Activated naive CD4-positive, alpha-beta T cell treated with anti-CD3 and anti-CD28 coated beads, Interleukin-2, amount 50 U/mL, for 72 hours (primary cell): ENCODE measurements around the gene MAP3K14. TPM values are rescaled to one million over a fixed set of nuclear protein-coding genes. Genes with fewer than 3 reads are reported as not detected.

ENCODE experiments used
- ATAC-seq, 2 donors: fragments of 150-1000 bp; cut with Tn5 transposase; 2 replicates each; pipeline ENCODE4 v1.10.0; 2021; ENCODE audit warnings: mild to moderate bottlenecking in 2 of 2, moderate library complexity in 2 of 2
- DNase-seq, 2 donors: peaks; one replicate each; pipeline ENCODE4 v3.0.0; 2021 to 2022; ENCODE audit warnings: low spot score in 2 of 2
- H3K27ac Mint-ChIP-seq, 2 donors: one replicate each; pipeline ENCODE4 v1.8.0; 2022; ENCODE audit warnings: mild to moderate bottlenecking in 2 of 2, mixed read lengths in 2 of 2
- H3K36me3 Mint-ChIP-seq, 2 donors: one replicate each; pipeline ENCODE4 v1.8.0; 2022; ENCODE audit warnings: mixed read lengths in 2 of 2
- H3K9me3 Mint-ChIP-seq, 2 donors: one replicate each; pipeline ENCODE4 v1.8.0; 2022; ENCODE audit warnings: mixed read lengths in 2 of 2
- total RNA-seq, 2 donors: library from RNA; stranded (reverse); gene quantifications; one replicate each; pipeline ENCODE4 v1.2.3, GENCODE V29; 2022

Gene MAP3K14
- total RNA-seq, 2 donors from 2014 or later: 38.4 to 54.4 TPM

- Mint-ChIP-seq H3K36me3 (no peaks in the 10 kb centered on the region), H3K9me3 (no peaks in the 10 kb centered on the region), H3K27ac (no peak overlapping the region)
- no peak for ATAC-seq
- peak in 1 of 2 donors; percentile 7 for DNase-seq
Observed at GRCh38 chr17:45342871-45343526, 26.2 kb upstream of the MAP3K14 start.

GRCh38 chr17:45342306-45342705 is 25.5 kb upstream of the MAP3K14 start:
- no peak for ATAC-seq
- no peak overlapping the region for H3K27ac Mint-ChIP-seq

GRCh38 chr17:45341533-45342158 is 24.8 kb upstream of the MAP3K14 start:
- Mint-ChIP-seq H3K27ac (peak overlapping the region in 1 of 2 donors; percentile 26), H3K36me3 (no peaks in the 10 kb centered on the region), H3K9me3 (no peaks in the 10 kb centered on the region)
- peak in 1 of 2 donors; percentile 38 for DNase-seq
- ATAC-seq: no peak

More at GRCh38 chr17:45342306-45342705, 25.5 kb upstream of the MAP3K14 start:
- DNase-seq: peak in 1 of 2 donors; percentile 20
- Mint-ChIP-seq H3K9me3 (no peaks in the 10 kb centered on the region), H3K36me3 (no peaks in the 10 kb centered on the region)

- no peak overlapping the region for H3K27ac Mint-ChIP-seq
- DNase-seq: peak in 1 of 2 donors; percentile 23
- no peaks in the 10 kb centered on the region for H3K9me3 Mint-ChIP-seq
- no peaks in the 10 kb centered on the region for H3K36me3 Mint-ChIP-seq
- ATAC-seq: no peak
Observed at GRCh38 chr17:45339646-45340605, 23.1 kb upstream of the MAP3K14 start.

GRCh38 chr17:45338996-45339535 is 22.2 kb upstream of the MAP3K14 start:
- Mint-ChIP-seq H3K36me3 (no peaks in the 10 kb centered on the region), H3K9me3 (no peaks in the 10 kb centered on the region), H3K27ac (no peak overlapping the region)
- ATAC-seq (no peak), DNase-seq (peak in 1 of 2 donors; percentile 28)

- H3K27ac Mint-ChIP-seq: no peak overlapping the region
- no peak for ATAC-seq
Observed at GRCh38 chr17:45338023-45338781, 21.4 kb upstream of the MAP3K14 start.

GRCh38 chr17:45336390-45337182 is 19.8 kb upstream of the MAP3K14 start:
- DNase-seq: peak in 1 of 2 donors; percentile 28
- no peaks in the 10 kb centered on the region for H3K9me3 Mint-ChIP-seq
- ATAC-seq: no peak
- H3K36me3 Mint-ChIP-seq: no peaks in the 10 kb centered on the region
- H3K27ac Mint-ChIP-seq: no peak overlapping the region

More at GRCh38 chr17:45338023-45338781, 21.4 kb upstream of the MAP3K14 start:
- Mint-ChIP-seq H3K36me3 (no peaks in the 10 kb centered on the region), H3K9me3 (no peaks in the 10 kb centered on the region)
- peak in 1 of 2 donors; percentile 52 for DNase-seq

- DNase-seq (peak in 1 of 2 donors; percentile 4), ATAC-seq (no peak)
- Mint-ChIP-seq H3K36me3 (no peaks in the 10 kb centered on the region), H3K9me3 (no peaks in the 10 kb centered on the region), H3K27ac (no peak overlapping the region)
Observed at GRCh38 chr17:45335721-45336120, 18.9 kb upstream of the MAP3K14 start.

- ATAC-seq: no peak
Observed at GRCh38 chr17:45334701-45335677, 18.2 kb upstream of the MAP3K14 start.

GRCh38 chr17:45334231-45334630 is 17.4 kb upstream of the MAP3K14 start:
- Mint-ChIP-seq H3K27ac (no peak overlapping the region), H3K9me3 (no peaks in the 10 kb centered on the region), H3K36me3 (no peaks in the 10 kb centered on the region)
- peak in 1 of 2 donors; percentile 6 for DNase-seq
- ATAC-seq: no peak

More at GRCh38 chr17:45334701-45335677, 18.2 kb upstream of the MAP3K14 start:
- Mint-ChIP-seq H3K9me3 (no peaks in the 10 kb centered on the region), H3K27ac (no peak overlapping the region), H3K36me3 (no peaks in the 10 kb centered on the region)
- DNase-seq: peak in 1 of 2 donors; percentile 21

- H3K9me3 Mint-ChIP-seq: no peaks in the 10 kb centered on the region
- ATAC-seq (no peak), DNase-seq (no peak)
- H3K27ac Mint-ChIP-seq: no peak overlapping the region
- no peaks in the 10 kb centered on the region for H3K36me3 Mint-ChIP-seq
Observed at GRCh38 chr17:45333702-45334092, 16.9 kb upstream of the MAP3K14 start.

GRCh38 chr17:45332989-45333701 is 16.3 kb upstream of the MAP3K14 start:
- Mint-ChIP-seq H3K27ac (no peak overlapping the region), H3K36me3 (no peaks in the 10 kb centered on the region), H3K9me3 (no peaks in the 10 kb centered on the region)
- DNase-seq: peak in 1 of 2 donors; percentile 30
- ATAC-seq: peak in 1 of 2 donors; percentile 33

- no peaks in the 10 kb centered on the region for H3K9me3 Mint-ChIP-seq
- no peak for ATAC-seq
- DNase-seq: peak in 1 of 2 donors; percentile 3
- no peak overlapping the region for H3K27ac Mint-ChIP-seq
- H3K36me3 Mint-ChIP-seq: no peaks in the 10 kb centered on the region
Observed at GRCh38 chr17:45332505-45332904, 15.7 kb upstream of the MAP3K14 start.

- H3K27ac Mint-ChIP-seq: no peak overlapping the region
- H3K36me3 Mint-ChIP-seq: no peaks in the 10 kb centered on the region
- no peak for ATAC-seq
- DNase-seq: peak in 1 of 2 donors; percentile 11
- no peaks in the 10 kb centered on the region for H3K9me3 Mint-ChIP-seq
Observed at GRCh38 chr17:45326626-45327025, 9.8 kb upstream of the MAP3K14 start.
